H9 (cell line): Measurements from ENCODE around the gene ATP8B2. TPM values are rescaled to one million over a fixed set of nuclear protein-coding genes. Genes with fewer than 3 reads are reported as not detected.

Experiments used
- DNase-seq: peaks from one replicate; pipeline ENCODE4 v3.0.0-alpha.2; 2017
- H2AFZ ChIP-seq: one replicate; pipeline ENCODE4 v1.6.1; 2013; ENCODE audit warnings: mild to moderate bottlenecking, low read length, control low read depth, moderate library complexity
- H2AK5ac ChIP-seq: 2 replicates; pipeline ENCODE4 v1.6.1; 2013; ENCODE audit warnings: low read length, control low read depth, mixed read lengths; ENCODE audit not compliant: insufficient read length
- H2BK120ac ChIP-seq: one replicate; pipeline ENCODE4 v1.6.1; 2013; ENCODE audit warnings: low read depth, mild to moderate bottlenecking, low read length, control low read depth, inconsistent platforms; ENCODE audit not compliant: poor library complexity, severe bottlenecking
- H2BK12ac ChIP-seq: 2 replicates; pipeline ENCODE4 v1.6.1; 2013; ENCODE audit warnings: low read length, control low read depth, mixed read lengths, low read depth; ENCODE audit not compliant: insufficient read length
- H2BK15ac ChIP-seq: 2 replicates; pipeline ENCODE4 v1.6.1; 2013; ENCODE audit warnings: low read depth, low read length, control low read depth
- H2BK20ac ChIP-seq: one replicate; pipeline ENCODE4 v1.6.1; 2013; ENCODE audit warnings: low read depth, mild to moderate bottlenecking, low read length, control low read depth, inconsistent platforms; ENCODE audit not compliant: poor library complexity, severe bottlenecking
- H2BK5ac ChIP-seq: 2 replicates; pipeline ENCODE4 v1.6.1; 2013; ENCODE audit warnings: low read length, control low read depth, mixed read lengths; ENCODE audit not compliant: insufficient read length
- H3K14ac ChIP-seq: 2 replicates; pipeline ENCODE4 v1.6.1; 2013; ENCODE audit warnings: low read length, control low read depth; ENCODE audit not compliant: insufficient read depth
- H3K18ac ChIP-seq: 2 replicates; pipeline ENCODE4 v1.6.1; 2013; ENCODE audit warnings: low read depth, mild to moderate bottlenecking, mixed read lengths, low read length, control low read depth; ENCODE audit not compliant: insufficient read length
- H3K23ac ChIP-seq: 2 replicates; pipeline ENCODE4 v1.6.1; 2013; ENCODE audit warnings: low read length, control low read depth, mixed read lengths, low read depth; ENCODE audit not compliant: insufficient read length
- H3K23me2 ChIP-seq: 2 replicates; pipeline ENCODE4 v1.6.1; 2013; ENCODE audit warnings: low read depth, mild to moderate bottlenecking, mixed read lengths, low read length, control low read depth; ENCODE audit not compliant: insufficient read length, poor library complexity, severe bottlenecking
- H3K27ac ChIP-seq: 2 replicates; pipeline ENCODE4 v1.5.1; 2013; ENCODE audit warnings: low read length, control low read depth, mixed read lengths, low read depth; ENCODE audit not compliant: insufficient read length
- H3K27me3 ChIP-seq: 2 replicates; pipeline ENCODE4 v1.6.1; 2013; ENCODE audit warnings: low read length, control low read depth, inconsistent platforms; ENCODE audit not compliant: insufficient read depth
- H3K4ac ChIP-seq: 2 replicates; pipeline ENCODE4 v1.6.1; 2013; ENCODE audit warnings: low read depth, mild to moderate bottlenecking, control low read depth, inconsistent platforms, low read length, moderate library complexity
- H3K4me1 ChIP-seq: 2 replicates; pipeline ENCODE4 v1.6.1; 2013; ENCODE audit warnings: low read length, control low read depth, inconsistent platforms; ENCODE audit not compliant: insufficient read depth
- H3K4me2 ChIP-seq: 2 replicates; pipeline ENCODE4 v1.6.1; 2013; ENCODE audit warnings: low read length, control low read depth, mixed read lengths; ENCODE audit not compliant: insufficient read length, insufficient read depth
- H3K56ac ChIP-seq: 2 replicates; pipeline ENCODE4 v1.6.1; 2013; ENCODE audit warnings: low read depth, mild to moderate bottlenecking, mixed read lengths, low read length, control low read depth; ENCODE audit not compliant: insufficient read length
- H3K79me1 ChIP-seq: 2 replicates; pipeline ENCODE4 v1.6.1; 2013; ENCODE audit warnings: low read depth, mild to moderate bottlenecking, moderate library complexity, low read length, control low read depth, inconsistent platforms; ENCODE audit not compliant: insufficient read depth, poor library complexity, severe bottlenecking
- H3K79me2 ChIP-seq: 2 replicates; pipeline ENCODE4 v1.6.1; 2013; ENCODE audit warnings: low read length, control low read depth, inconsistent platforms; ENCODE audit not compliant: insufficient read depth
- H3K9ac ChIP-seq: 2 replicates; pipeline ENCODE4 v1.6.1; 2013; ENCODE audit warnings: low read length, control low read depth, mixed read lengths; ENCODE audit not compliant: insufficient read length; ENCODE audit errors: extremely low read depth
- H3K9me3 ChIP-seq: one replicate; pipeline ENCODE4 v1.6.1; 2013; ENCODE audit warnings: low read depth, low read length, inconsistent platforms; ENCODE audit not compliant: control insufficient read depth
- H3T11ph ChIP-seq: one replicate; pipeline ENCODE4 v1.6.1; 2013; ENCODE audit warnings: mild to moderate bottlenecking, low read length, control low read depth, inconsistent platforms
- H4K20me1 ChIP-seq: one replicate; pipeline ENCODE4 v1.6.1; 2013; ENCODE audit not compliant: control insufficient read depth, insufficient read length, insufficient read depth
- H4K5ac ChIP-seq: 2 replicates; pipeline ENCODE4 v1.6.1; 2013; ENCODE audit warnings: low read depth, mild to moderate bottlenecking, mixed read lengths, low read length, control low read depth; ENCODE audit not compliant: insufficient read length
- H4K8ac ChIP-seq: replicated peaks from 2 replicates; pipeline ENCODE4 v1.6.1; 2013; ENCODE audit warnings: low read length, control low read depth, mixed read lengths, low read depth; ENCODE audit not compliant: insufficient read length
- H4K91ac ChIP-seq: 2 replicates; pipeline ENCODE4 v1.6.1; 2013; ENCODE audit warnings: low read depth, mild to moderate bottlenecking, moderate library complexity, mixed read lengths, low read length, control low read depth; ENCODE audit not compliant: insufficient read length
- H3K27ac Mint-ChIP-seq, 3 experiments: 2 replicates in 2 of 3; 3 replicates in 1 of 3; pipeline ENCODE4 v1.8.0; 2020 to 2021; ENCODE audit warnings: mixed read lengths in 3 of 3, mild to moderate bottlenecking in 1 of 3, moderate library complexity in 1 of 3
- H3K27me3 Mint-ChIP-seq: 2 replicates; pipeline ENCODE4 v1.8.0; 2021; ENCODE audit warnings: low read depth, mild to moderate bottlenecking, moderate library complexity, mixed read lengths
- H3K36me3 Mint-ChIP-seq, 3 experiments: 2 replicates in 2 of 3; 3 replicates in 1 of 3; pipeline ENCODE4 v1.8.0; 2020 to 2021; ENCODE audit warnings: low read depth in 3 of 3, mixed read lengths in 3 of 3; ENCODE audit not compliant: insufficient read depth in 1 of 3
- H3K4me1 Mint-ChIP-seq, 2 experiments: 2 replicates each; pipeline ENCODE4 v1.8.0; 2020; ENCODE audit warnings: mixed read lengths in 2 of 2
- H3K4me3 Mint-ChIP-seq, 2 experiments: 2 replicates in 1 of 2; 3 replicates in 1 of 2; pipeline ENCODE4 v1.8.0; 2020 to 2021; ENCODE audit warnings: mild to moderate bottlenecking in 2 of 2, mixed read lengths in 2 of 2, moderate library complexity in 1 of 2
- H3K9me3 Mint-ChIP-seq, 2 experiments: 2 replicates in 1 of 2; 3 replicates in 1 of 2; pipeline ENCODE4 v1.8.0; 2020; ENCODE audit warnings: mild to moderate bottlenecking in 2 of 2, mixed read lengths in 2 of 2, moderate library complexity in 1 of 2
- CTCF ChIP-seq: fragments of 200-600 bp; sonication (generic); conservative IDR thresholded peaks from 3 replicates; pipeline ENCODE4 v1.8.0; 2021; ENCODE audit warnings: antibody characterized with exemption, mild to moderate bottlenecking
- WGBS: extraction: QIAGEN DNeasy Blood & Tissue Kit; methylation state at CpG from one replicate; pipeline ENCODE4 v1.1.7; 2013; ENCODE audit warnings: missing lambda C conversion rate, low lambda C conversion rate, mixed read lengths; ENCODE audit not compliant: insufficient read length; ENCODE audit errors: extremely low coverage; 5-methylcytosine and 5-hydroxymethylcytosine counted together
- total RNA-seq: library from RNA; stranded (reverse); gene quantifications from 2 replicates; pipeline ENCODE4 v1.2.1, GENCODE V29; 2021

Gene ATP8B2
- total RNA-seq, 1 experiment from 2014 or later: 37.6 TPM

DNA sequence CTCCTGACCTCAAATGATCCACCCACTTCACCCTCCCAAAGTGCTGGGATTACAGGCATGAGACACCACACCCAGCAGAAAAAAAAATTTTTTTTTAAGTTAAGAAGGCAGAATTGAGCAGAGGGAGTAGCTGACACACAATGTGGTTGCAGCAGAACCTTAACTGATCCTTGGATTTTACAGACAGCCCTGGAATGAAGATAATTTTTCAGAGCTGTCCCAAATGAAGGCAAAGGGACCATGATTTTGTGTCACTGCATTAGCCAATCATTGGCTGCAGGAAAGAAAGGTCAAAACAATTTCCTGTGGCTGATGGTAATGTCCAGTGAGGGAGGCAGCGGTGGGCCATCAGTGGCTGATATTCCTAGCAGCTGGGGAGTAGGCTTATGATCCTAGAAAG, 23.7 kb upstream of the ATP8B2 start:
- H3K4me2 ChIP-seq: no peak overlapping the region

More for the DNA sequence above, 23.7 kb upstream of the ATP8B2 start:
- no peaks in the 10 kb centered on the region for H3K4me1 Mint-ChIP-seq
- Histone ChIP-seq H3T11ph (no peak overlapping the region), H2AK5ac (no peak overlapping the region), H2BK120ac (no peak overlapping the region), H4K5ac (no peak overlapping the region), H2BK5ac (no peak overlapping the region), H2BK20ac (no peak overlapping the region), H2AFZ (no peak overlapping the region), H3K14ac (no peak overlapping the region), H3K18ac (no peak overlapping the region), H3K9me3 (no peaks in the 10 kb centered on the region), H4K20me1 (no peaks in the 10 kb centered on the region), H3K79me1 (no peaks in the 10 kb centered on the region), H4K8ac (no peak overlapping the region), H2BK12ac (no peak overlapping the region), H3K56ac (no peak overlapping the region), H3K23ac (no peak overlapping the region), H3K23me2 (no peaks in the 10 kb centered on the region), H4K91ac (no peak overlapping the region), H3K9ac (no peak overlapping the region), H3K79me2 (no peaks in the 10 kb centered on the region), H3K27me3 (no peaks in the 10 kb centered on the region), H2BK15ac (no peak overlapping the region), H3K27ac (no peak overlapping the region), H3K4ac (no peak overlapping the region), H3K4me1 (no peaks in the 10 kb centered on the region)
- H3K4me3 Mint-ChIP-seq: no peak overlapping the region
- TF ChIP-seq CTCF: no peak
- no peak for DNase-seq
- peaks cover 6% of the 10 kb centered on the region; the same call in 1 of the 2 replicates for H3K27me3 Mint-ChIP-seq
- H3K36me3 Mint-ChIP-seq: peaks cover 0 to 2% (median 0%) of the 10 kb centered on the region in 3 experiments; a peak in 1 of 7 replicates
- peaks cover 3% of the 10 kb centered on the region in 2 experiments; a peak in 4 of 5 replicates for H3K9me3 Mint-ChIP-seq
- WGBS: no CpG with 5 or more reads among the region's 1 CpG
- no peak overlapping the region for H3K27ac Mint-ChIP-seq
